GM23338 (cell line): ENCODE measurements around the gene KRTAP10-10.

ENCODE experiments used
- CREB1 ChIP-seq: fragments of 250-450 bp; sonication (Bioruptor Pico); IDR thresholded peaks from 2 replicates; pipeline ENCODE4 v1.5.0; 2020; ENCODE audit warnings: low read depth, mild to moderate bottlenecking, moderate library complexity
- ETS1 ChIP-seq: IDR thresholded peaks from 2 replicates; pipeline ENCODE4 v1.6.1; 2016; ENCODE audit warnings: antibody characterized with exemption
- EZH2 ChIP-seq: fragments of 200-600 bp; sonication (generic); IDR thresholded peaks from one replicate; pipeline ENCODE4 v1.8.0; 2017; ENCODE audit warnings: antibody characterized with exemption, mild to moderate bottlenecking, low read depth; ENCODE audit not compliant: unreplicated experiment
- EZH2phosphoT487 ChIP-seq: fragments of 200-600 bp; sonication (generic); IDR thresholded peaks from one replicate; pipeline ENCODE4 v1.8.1; 2018; ENCODE audit warnings: antibody characterized with exemption; ENCODE audit not compliant: unreplicated experiment
- JUNB ChIP-seq: IDR thresholded peaks from one replicate; pipeline ENCODE4 v1.6.1; 2016; ENCODE audit warnings: antibody characterized with exemption; ENCODE audit not compliant: unreplicated experiment
- POLR2AphosphoS5 ChIP-seq: IDR thresholded peaks from 2 replicates; pipeline ENCODE4 v1.6.1; 2016; ENCODE audit warnings: antibody characterized with exemption, low read depth
- REST ChIP-seq: IDR thresholded peaks from one replicate; pipeline ENCODE4 v1.6.1; 2018; ENCODE audit warnings: antibody characterized with exemption; ENCODE audit not compliant: unreplicated experiment
- ZNF331 ChIP-seq: fragments of 250-450 bp; sonication (Bioruptor Pico); IDR thresholded peaks from 2 replicates; pipeline ENCODE4 v1.5.0; 2020; ENCODE audit warnings: low read depth, mild to moderate bottlenecking, moderate library complexity
- TF ChIP-seq, protein P1 (sequence below), 2 experiments: fragments of 200-600 bp in 1 of 2; sonication (generic) in 1 of 2; conservative IDR thresholded peaks; 2 replicates each; pipeline versions ENCODE4 v1.5.1 to v1.6.1; 2016 to 2017; ENCODE audit warnings: antibody characterized with exemption in 2 of 2, low read depth in 2 of 2, mild to moderate bottlenecking in 2 of 2, moderate library complexity in 1 of 2

DNA sequence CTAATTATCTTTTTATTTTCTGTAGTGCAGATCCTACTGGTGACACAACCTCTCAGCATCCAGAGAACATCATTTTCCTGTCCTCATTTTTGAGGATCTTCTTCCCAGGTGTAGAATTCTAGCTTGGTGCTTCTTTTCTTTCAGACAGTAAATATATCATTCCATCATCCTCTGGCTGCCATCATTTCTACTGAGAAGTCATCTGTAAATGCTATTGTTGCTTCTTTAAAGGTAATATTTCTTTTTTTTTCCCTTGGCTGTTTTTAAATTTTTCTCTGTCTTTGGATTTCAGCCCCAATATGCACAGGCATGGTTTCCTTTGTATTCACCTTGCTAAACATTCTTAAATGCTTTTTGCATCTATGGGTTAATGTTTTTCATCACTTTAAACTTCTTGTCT lies 13.6 kb upstream of the KRTAP10-10 start:
- TF ChIP-seq, protein P1, sequence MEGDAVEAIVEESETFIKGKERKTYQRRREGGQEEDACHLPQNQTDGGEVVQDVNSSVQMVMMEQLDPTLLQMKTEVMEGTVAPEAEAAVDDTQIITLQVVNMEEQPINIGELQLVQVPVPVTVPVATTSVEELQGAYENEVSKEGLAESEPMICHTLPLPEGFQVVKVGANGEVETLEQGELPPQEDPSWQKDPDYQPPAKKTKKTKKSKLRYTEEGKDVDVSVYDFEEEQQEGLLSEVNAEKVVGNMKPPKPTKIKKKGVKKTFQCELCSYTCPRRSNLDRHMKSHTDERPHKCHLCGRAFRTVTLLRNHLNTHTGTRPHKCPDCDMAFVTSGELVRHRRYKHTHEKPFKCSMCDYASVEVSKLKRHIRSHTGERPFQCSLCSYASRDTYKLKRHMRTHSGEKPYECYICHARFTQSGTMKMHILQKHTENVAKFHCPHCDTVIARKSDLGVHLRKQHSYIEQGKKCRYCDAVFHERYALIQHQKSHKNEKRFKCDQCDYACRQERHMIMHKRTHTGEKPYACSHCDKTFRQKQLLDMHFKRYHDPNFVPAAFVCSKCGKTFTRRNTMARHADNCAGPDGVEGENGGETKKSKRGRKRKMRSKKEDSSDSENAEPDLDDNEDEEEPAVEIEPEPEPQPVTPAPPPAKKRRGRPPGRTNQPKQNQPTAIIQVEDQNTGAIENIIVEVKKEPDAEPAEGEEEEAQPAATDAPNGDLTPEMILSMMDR (conservative IDR thresholded peaks at IDR 0.05; ENCODE audit: low read depth in 2 of 2), result no peak
- TF ChIP-seq EZH2 (no peak), POLR2AphosphoS5 (no peak), EZH2phosphoT487 (no peak), CREB1 (no peak), ETS1 (no peak), ZNF331 (CRISPR knock-in tag) (no peak), REST (no peak), JUNB (no peak)
